ENCODE results near the gene TNIK.

Gene TNIK

GRCh38 chr3:171446301-171446700 lies 13.9 kb downstream of the TNIK start:
- TF ChIP-seq SUZ12 (IDR thresholded peaks at IDR 0.05; ENCODE audit: extremely low read depth, insufficient read depth, insufficient read length) = no peak
- TF ChIP-seq YY1 (IDR thresholded peaks at IDR 0.05; ENCODE audit: insufficient read depth, insufficient read length) = no peak
- no peak for TF ChIP-seq ZNF274 (IDR thresholded peaks at IDR 0.05; ENCODE audit: low read depth, low read length)
- DNase-seq (ENCODE audit: low read depth, low spot score) = no peak
- no peak overlapping the region for H3K4me3 ChIP-seq (ENCODE audit: insufficient read length, low read depth)
- H3K9ac ChIP-seq (ENCODE audit: insufficient read length, low read depth) = no peak overlapping the region
- no peaks in the 10 kb centered on the region for H3K9me3 ChIP-seq (ENCODE audit: insufficient read depth, low read length)
- no peaks in the 10 kb centered on the region for H3K36me3 ChIP-seq (ENCODE audit: insufficient read depth, insufficient read length, low read length)
- no peaks in the 10 kb centered on the region for H3K27me3 ChIP-seq (ENCODE audit: insufficient read depth, insufficient read length)
- H3K4me1 ChIP-seq (ENCODE audit: insufficient read depth, insufficient read length) = no peaks in the 10 kb centered on the region

- Histone ChIP-seq H3K9me3 (ENCODE audit: insufficient read depth, low read length) (no peaks in the 10 kb centered on the region), H3K36me3 (ENCODE audit: insufficient read depth, insufficient read length, low read length) (no peaks in the 10 kb centered on the region), H3K27me3 (ENCODE audit: insufficient read depth, insufficient read length) (no peaks in the 10 kb centered on the region), H3K9ac (ENCODE audit: insufficient read length, low read depth) (no peak overlapping the region), H3K4me1 (ENCODE audit: insufficient read depth, insufficient read length) (no peaks in the 10 kb centered on the region), H3K4me3 (ENCODE audit: insufficient read length, low read depth) (no peak overlapping the region)
- no peak for DNase-seq (ENCODE audit: low read depth, low spot score)
- no peak for TF ChIP-seq YY1 (IDR thresholded peaks at IDR 0.05; ENCODE audit: insufficient read depth, insufficient read length)
- TF ChIP-seq SUZ12 (IDR thresholded peaks at IDR 0.05; ENCODE audit: extremely low read depth, insufficient read depth, insufficient read length) = no peak
- TF ChIP-seq ZNF274 (IDR thresholded peaks at IDR 0.05; ENCODE audit: low read depth, low read length) = no peak
These were observed 14.5 kb downstream of the TNIK start for GRCh38 chr3:171445620-171446204.

- Histone ChIP-seq H3K27me3 (ENCODE audit: insufficient read depth, insufficient read length) (no peaks in the 10 kb centered on the region), H3K4me3 (ENCODE audit: insufficient read length, low read depth) (no peak overlapping the region), H3K9ac (ENCODE audit: insufficient read length, low read depth) (no peak overlapping the region), H3K36me3 (ENCODE audit: insufficient read depth, insufficient read length, low read length) (no peaks in the 10 kb centered on the region), H3K9me3 (ENCODE audit: insufficient read depth, low read length) (no peaks in the 10 kb centered on the region), H3K4me1 (ENCODE audit: insufficient read depth, insufficient read length) (no peaks in the 10 kb centered on the region)
- DNase-seq (ENCODE audit: low read depth, low spot score) = no peak
- no peak for TF ChIP-seq SUZ12 (IDR thresholded peaks at IDR 0.05; ENCODE audit: extremely low read depth, insufficient read depth, insufficient read length)
- no peak for TF ChIP-seq ZNF274 (IDR thresholded peaks at IDR 0.05; ENCODE audit: low read depth, low read length)
- TF ChIP-seq YY1 (IDR thresholded peaks at IDR 0.05; ENCODE audit: insufficient read depth, insufficient read length) = no peak
These were observed 16.1 kb downstream of the TNIK start for GRCh38 chr3:171444001-171444690.

GRCh38 chr3:171443211-171443957 lies 16.8 kb downstream of the TNIK start:
- H3K36me3 ChIP-seq (ENCODE audit: insufficient read depth, insufficient read length, low read length) = no peaks in the 10 kb centered on the region
- no peaks in the 10 kb centered on the region for H3K4me1 ChIP-seq (ENCODE audit: insufficient read depth, insufficient read length)
- H3K9ac ChIP-seq (ENCODE audit: insufficient read length, low read depth) = no peak overlapping the region
- TF ChIP-seq SUZ12 (IDR thresholded peaks at IDR 0.05; ENCODE audit: extremely low read depth, insufficient read depth, insufficient read length) = no peak
- no peak for TF ChIP-seq YY1 (IDR thresholded peaks at IDR 0.05; ENCODE audit: insufficient read depth, insufficient read length)
- no peak for TF ChIP-seq ZNF274 (IDR thresholded peaks at IDR 0.05; ENCODE audit: low read depth, low read length)
- H3K9me3 ChIP-seq (ENCODE audit: insufficient read depth, low read length) = no peaks in the 10 kb centered on the region
- no peak for DNase-seq (ENCODE audit: low read depth, low spot score)
- H3K27me3 ChIP-seq (ENCODE audit: insufficient read depth, insufficient read length) = no peaks in the 10 kb centered on the region
- no peak overlapping the region for H3K4me3 ChIP-seq (ENCODE audit: insufficient read length, low read depth)

- no peak overlapping the region for H3K4me3 ChIP-seq (ENCODE audit: insufficient read length, low read depth)
- DNase-seq (ENCODE audit: low read depth, low spot score) = no peak
- H3K27me3 ChIP-seq (ENCODE audit: insufficient read depth, insufficient read length) = no peaks in the 10 kb centered on the region
- H3K9ac ChIP-seq (ENCODE audit: insufficient read length, low read depth) = no peak overlapping the region
- TF ChIP-seq ZNF274 (IDR thresholded peaks at IDR 0.05; ENCODE audit: low read depth, low read length) = no peak
- TF ChIP-seq SUZ12 (IDR thresholded peaks at IDR 0.05; ENCODE audit: extremely low read depth, insufficient read depth, insufficient read length) = no peak
- TF ChIP-seq YY1 (IDR thresholded peaks at IDR 0.05; ENCODE audit: insufficient read depth, insufficient read length) = no peak
- no peaks in the 10 kb centered on the region for H3K36me3 ChIP-seq (ENCODE audit: insufficient read depth, insufficient read length, low read length)
- no peaks in the 10 kb centered on the region for H3K4me1 ChIP-seq (ENCODE audit: insufficient read depth, insufficient read length)
- no peaks in the 10 kb centered on the region for H3K9me3 ChIP-seq (ENCODE audit: insufficient read depth, low read length)
These were observed 18.0 kb downstream of the TNIK start for GRCh38 chr3:171442184-171442583.

- H3K36me3 ChIP-seq (ENCODE audit: insufficient read depth, insufficient read length, low read length) = no peaks in the 10 kb centered on the region
- no peaks in the 10 kb centered on the region for H3K9me3 ChIP-seq (ENCODE audit: insufficient read depth, low read length)
- no peak for DNase-seq (ENCODE audit: low read depth, low spot score)
- H3K9ac ChIP-seq (ENCODE audit: insufficient read length, low read depth) = no peak overlapping the region
- no peak overlapping the region for H3K4me3 ChIP-seq (ENCODE audit: insufficient read length, low read depth)
- TF ChIP-seq ZNF274 (IDR thresholded peaks at IDR 0.05; ENCODE audit: low read depth, low read length) (no peak), YY1 (IDR thresholded peaks at IDR 0.05; ENCODE audit: insufficient read depth, insufficient read length) (no peak), SUZ12 (IDR thresholded peaks at IDR 0.05; ENCODE audit: extremely low read depth, insufficient read depth, insufficient read length) (no peak)
- no peaks in the 10 kb centered on the region for H3K27me3 ChIP-seq (ENCODE audit: insufficient read depth, insufficient read length)
- H3K4me1 ChIP-seq (ENCODE audit: insufficient read depth, insufficient read length) = no peaks in the 10 kb centered on the region
These were observed 18.8 kb downstream of the TNIK start for GRCh38 chr3:171441381-171441780.

GRCh38 chr3:171439996-171440395 lies 20.2 kb downstream of the TNIK start:
- no peak for DNase-seq (ENCODE audit: low read depth, low spot score)
- no peak overlapping the region for H3K4me3 ChIP-seq (ENCODE audit: insufficient read length, low read depth)
- H3K9ac ChIP-seq (ENCODE audit: insufficient read length, low read depth) = no peak overlapping the region
- no peaks in the 10 kb centered on the region for H3K36me3 ChIP-seq (ENCODE audit: insufficient read depth, insufficient read length, low read length)
- H3K4me1 ChIP-seq (ENCODE audit: insufficient read depth, insufficient read length) = no peaks in the 10 kb centered on the region
- no peak for TF ChIP-seq YY1 (IDR thresholded peaks at IDR 0.05; ENCODE audit: insufficient read depth, insufficient read length)
- TF ChIP-seq SUZ12 (IDR thresholded peaks at IDR 0.05; ENCODE audit: extremely low read depth, insufficient read depth, insufficient read length) = no peak
- no peak for TF ChIP-seq ZNF274 (IDR thresholded peaks at IDR 0.05; ENCODE audit: low read depth, low read length)
- no peaks in the 10 kb centered on the region for H3K9me3 ChIP-seq (ENCODE audit: insufficient read depth, low read length)
- H3K27me3 ChIP-seq (ENCODE audit: insufficient read depth, insufficient read length) = no peaks in the 10 kb centered on the region
